Kidney (tissue), 14 donors: ENCODE results near the gene GH1. TPM values are rescaled to one million over a fixed set of nuclear protein-coding genes. Genes with fewer than 3 reads are reported as not detected.

Experiments
- DNase-seq, 5 donors: peaks; one replicate each; pipeline ENCODE4 v3.0.0-alpha.2; 2013 to 2020
- FAIRE-seq: peaks from 2 replicates; lab custom pipeline; 2012; peaks lifted over from hg19 to GRCh38; lab: Jason Lieb, UNC
- H3K27ac ChIP-seq, 2 donors: one replicate each; pipeline ENCODE4 v1.7.0; 2013; ENCODE audit warnings: low read depth in 2 of 2, low read length in 2 of 2, inconsistent platforms in 1 of 2
- H3K27me3 ChIP-seq: one replicate; pipeline ENCODE4 v1.7.1; 2013; ENCODE audit warnings: low read length, inconsistent platforms; ENCODE audit not compliant: control insufficient read depth, insufficient read depth
- H3K36me3 ChIP-seq, 3 donors: one replicate each; pipeline versions ENCODE4 v1.7.0 to v1.7.1; 2013; ENCODE audit warnings: low read length in 3 of 3, control low read depth in 1 of 3, inconsistent platforms in 1 of 3; ENCODE audit not compliant: insufficient read depth in 3 of 3, control insufficient read depth in 2 of 3
- H3K4me1 ChIP-seq, 3 donors: one replicate each; pipeline versions ENCODE4 v1.7.0 to v1.7.1; 2013; ENCODE audit warnings: low read length in 3 of 3, inconsistent platforms in 1 of 3, low read depth in 1 of 3; ENCODE audit not compliant: control insufficient read depth in 2 of 3, insufficient read depth in 2 of 3
- H3K4me3 ChIP-seq, 3 donors: one replicate each; pipeline versions ENCODE4 v1.7.0 to v1.8.1; 2013; ENCODE audit warnings: low read length in 3 of 3, control low read depth in 1 of 3, inconsistent platforms in 1 of 3
- H3K9ac ChIP-seq, 3 donors: one replicate each; pipeline versions ENCODE4 v1.7.0 to v1.7.1; 2013; ENCODE audit warnings: low read length in 3 of 3, control low read depth in 1 of 3, inconsistent platforms in 1 of 3
- H3K9me3 ChIP-seq, 3 donors: one replicate each; pipeline versions ENCODE4 v1.7.0 to v1.7.1; 2013; ENCODE audit warnings: low read length in 3 of 3, control low read depth in 1 of 3, inconsistent platforms in 1 of 3; ENCODE audit not compliant: control insufficient read depth in 2 of 3, insufficient read depth in 1 of 3
- intact Hi-C: fragments of 100-400 bp; cut with DNase I; formaldehyde crosslinking; loops from one replicate; pipeline ENCODE4 v1.11.1; 2022
- polyA plus RNA-seq: library from polyadenylated mRNA; stranded (reverse); fragments of 350-450 nt; fragmentation: Illumina TruSeq; extraction: RNeasy Lipid Tissue Mini Kit (QIAGEN cat#74804); gene quantifications from one replicate; pipeline ENCODE4 v1.2.3, GENCODE V29; 2014; ENCODE audit warnings: low read depth, low replicate concordance; ENCODE audit not compliant: insufficient read depth
- total RNA-seq: library from RNA; stranded (reverse); fragmentation: NEBNext Ultra II Directional; extraction: Animal tissue kit (Norgen Biotek cat#: 25700); gene quantifications from one replicate; pipeline ENCODE4 v1.2.1, GENCODE V29; 2021
- TF ChIP-seq, protein P1 (sequence below): IDR thresholded peaks from 3 replicates; pipeline ENCODE4 v1.5.1; 2012; ENCODE audit warnings: mild to moderate bottlenecking, moderate library complexity, borderline replicate concordance; ENCODE audit not compliant: insufficient read depth; ENCODE audit errors: extremely low read depth
- donor health status: control.
- donor health status: control.
- donor health status: control.
- donor health status: control.
- donor health status: control.
- donor health status: DM: yes; HTN: yes; CAD: no.
- donor health status: Normal renal cell carcinoma (clear cell type).

Gene GH1
- total and polyA plus RNA-seq, 2 donors from 2014 or later: not detected

DNA sequence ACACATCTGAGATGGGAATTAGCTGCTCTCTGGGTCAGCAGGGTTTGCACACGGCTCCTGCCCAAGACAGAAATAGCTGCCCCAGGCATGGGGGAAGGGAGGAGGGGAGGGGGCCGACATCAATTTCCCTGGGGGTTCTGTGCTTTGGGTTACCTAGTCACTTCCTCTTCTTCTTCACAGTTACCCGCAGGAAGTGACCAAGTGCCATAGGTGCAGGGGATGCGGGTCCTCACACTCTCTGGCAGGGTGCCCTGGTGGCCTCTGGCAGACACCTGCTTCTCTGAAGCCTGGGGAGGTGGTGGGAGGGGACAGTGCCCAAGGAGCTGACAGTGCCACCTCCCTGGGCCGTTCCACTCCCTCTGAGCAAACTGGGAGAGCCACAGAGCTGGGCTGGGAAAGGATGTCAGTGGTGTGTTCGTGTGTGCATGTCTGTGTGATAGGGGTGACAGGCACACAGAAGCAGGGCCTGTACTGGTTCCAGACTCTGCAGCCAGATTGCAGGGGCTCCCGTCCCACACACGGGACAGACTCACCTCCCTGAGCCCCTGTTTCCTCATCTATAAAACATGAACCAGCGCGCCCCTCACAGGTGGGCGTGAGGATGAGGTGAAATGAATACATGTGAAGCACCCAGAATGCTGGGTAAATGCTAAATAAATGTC lies 35.9 kb upstream of the GH1 start:
- H3K9ac ChIP-seq: no peak overlapping the region

DNA sequence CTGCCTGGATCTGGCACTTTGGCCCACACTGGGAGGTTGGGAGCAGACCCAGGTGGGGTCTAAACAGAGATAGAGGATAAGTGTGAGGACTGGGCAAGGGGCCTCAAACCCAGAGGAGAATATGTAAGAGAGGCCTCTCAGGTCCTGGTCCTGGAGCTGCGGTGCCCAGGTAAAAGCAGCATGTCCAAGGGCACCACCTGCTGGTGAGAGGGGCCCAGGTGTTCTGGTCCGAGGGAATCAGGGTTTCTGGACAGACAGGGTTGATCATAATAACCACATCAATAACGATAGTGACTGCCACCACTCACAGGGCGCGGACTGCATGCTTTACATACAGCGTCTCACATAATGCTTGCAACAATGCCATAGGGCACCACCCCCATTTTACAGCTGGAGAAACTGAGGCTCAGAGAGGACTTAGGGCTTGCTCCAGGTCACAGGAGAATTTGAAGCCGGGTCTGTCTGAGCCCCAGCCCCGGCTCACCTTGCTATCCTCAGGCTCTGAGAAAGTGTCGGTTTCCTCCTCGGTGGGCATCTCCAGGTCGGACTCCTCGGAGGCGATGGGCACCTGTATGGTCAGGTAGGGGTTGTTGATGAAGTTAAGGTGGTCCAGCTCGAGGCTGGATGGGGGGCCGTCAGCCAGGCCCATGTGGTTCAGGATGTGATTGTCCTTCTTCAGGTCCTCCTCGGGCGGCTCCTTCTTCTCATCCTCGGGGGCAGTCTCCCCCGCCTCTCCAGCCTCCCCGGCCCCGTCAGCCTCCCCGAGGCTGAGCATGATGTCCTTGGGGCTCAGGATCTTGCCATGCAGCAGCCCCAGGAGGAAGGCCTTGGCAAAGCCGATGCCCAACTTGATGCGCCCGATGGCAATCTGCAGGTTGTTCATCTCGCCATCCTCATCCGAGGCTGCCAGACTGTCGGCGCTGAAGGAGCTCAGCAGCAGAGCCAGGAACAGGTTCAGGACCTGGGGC lies 32.6 kb upstream of the GH1 start:
- intact Hi-C loops: no loop called here
- TF ChIP-seq, protein P1, sequence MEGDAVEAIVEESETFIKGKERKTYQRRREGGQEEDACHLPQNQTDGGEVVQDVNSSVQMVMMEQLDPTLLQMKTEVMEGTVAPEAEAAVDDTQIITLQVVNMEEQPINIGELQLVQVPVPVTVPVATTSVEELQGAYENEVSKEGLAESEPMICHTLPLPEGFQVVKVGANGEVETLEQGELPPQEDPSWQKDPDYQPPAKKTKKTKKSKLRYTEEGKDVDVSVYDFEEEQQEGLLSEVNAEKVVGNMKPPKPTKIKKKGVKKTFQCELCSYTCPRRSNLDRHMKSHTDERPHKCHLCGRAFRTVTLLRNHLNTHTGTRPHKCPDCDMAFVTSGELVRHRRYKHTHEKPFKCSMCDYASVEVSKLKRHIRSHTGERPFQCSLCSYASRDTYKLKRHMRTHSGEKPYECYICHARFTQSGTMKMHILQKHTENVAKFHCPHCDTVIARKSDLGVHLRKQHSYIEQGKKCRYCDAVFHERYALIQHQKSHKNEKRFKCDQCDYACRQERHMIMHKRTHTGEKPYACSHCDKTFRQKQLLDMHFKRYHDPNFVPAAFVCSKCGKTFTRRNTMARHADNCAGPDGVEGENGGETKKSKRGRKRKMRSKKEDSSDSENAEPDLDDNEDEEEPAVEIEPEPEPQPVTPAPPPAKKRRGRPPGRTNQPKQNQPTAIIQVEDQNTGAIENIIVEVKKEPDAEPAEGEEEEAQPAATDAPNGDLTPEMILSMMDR: peak; percentile 28
- Histone ChIP-seq H3K4me1 (peaks cover 0 to 4% (median 0%) of the 10 kb centered on the region in 3 donors), H3K36me3 (no peaks in the 10 kb centered on the region), H3K27me3 (no peaks in the 10 kb centered on the region), H3K4me3 (no peak overlapping the region), H3K27ac (no peak overlapping the region), H3K9ac (no peak overlapping the region), H3K9me3 (no peaks in the 10 kb centered on the region)
- DNase-seq (peak in 3 of 5 donors; percentile 51 to 66 (median 64)), FAIRE-seq (no peak)

More for the DNA sequence above, 35.9 kb upstream of the GH1 start:
- Histone ChIP-seq H3K36me3 (no peaks in the 10 kb centered on the region), H3K9me3 (no peaks in the 10 kb centered on the region), H3K4me1 (no peaks in the 10 kb centered on the region), H3K27ac (no peak overlapping the region), H3K27me3 (no peaks in the 10 kb centered on the region), H3K4me3 (no peak overlapping the region)
- DNase-seq (no peak), FAIRE-seq (no peak)
- TF ChIP-seq, protein P1: no peak
- intact Hi-C loops: no loop called here

GRCh38 chr17:63949576-63950250 lies 31.1 kb upstream of the GH1 start:
- H3K9ac ChIP-seq: no peak overlapping the region
- no peak for DNase-seq
- no peaks in the 10 kb centered on the region for H3K9me3 ChIP-seq
- TF ChIP-seq, protein P1: no peak
- H3K36me3 ChIP-seq: no peaks in the 10 kb centered on the region
- no peak for FAIRE-seq
- H3K27ac ChIP-seq: no peak overlapping the region
- H3K4me1 ChIP-seq: peaks cover 0 to 7% (median 0%) of the 10 kb centered on the region in 3 donors
- H3K27me3 ChIP-seq: no peaks in the 10 kb centered on the region
- intact Hi-C loops: no loop called here
- no peak overlapping the region for H3K4me3 ChIP-seq
